ENCODE measurements around the gene FAM53B.
A peak's percentile ranks its signal among the peaks of the same experiment; 100 is the strongest.

The FAM53B gene

GRCh38 chr10:124696446-124697392, 47.5 kb downstream of the FAM53B start:
- peaks cover 42% of the 10 kb centered on the region for H3K36me3 Mint-ChIP-seq (ENCODE audit: low read depth)
- peak overlapping the region in 2 of 3 experiments; percentile 39 to 51 for H3K27ac Mint-ChIP-seq
- no peaks in the 10 kb centered on the region for H3K9me3 Mint-ChIP-seq

GRCh38 chr10:124695259-124695658, 48.9 kb downstream of the FAM53B start:
- no peak for TF ChIP-seq CTCF (IDR thresholded peaks at IDR 0.05; ENCODE audit: unreplicated experiment in 3 of 3)
- Mint-ChIP-seq H3K27me3 (ENCODE audit: low read depth) (no peaks in the 10 kb centered on the region), H3K4me1 (peaks cover 57% of the 10 kb centered on the region), H3K27ac (peak overlapping the region in 1 of 3 experiments; percentile 39), H3K4me3 (no peak overlapping the region), H3K9me3 (no peaks in the 10 kb centered on the region), H3K36me3 (ENCODE audit: low read depth) (peaks cover 45% of the 10 kb centered on the region)

More at GRCh38 chr10:124696446-124697392, 47.5 kb downstream of the FAM53B start:
- Mint-ChIP-seq H3K4me3 (no peak overlapping the region), H3K27me3 (ENCODE audit: low read depth) (no peaks in the 10 kb centered on the region), H3K4me1 (peaks cover 71% of the 10 kb centered on the region)
- TF ChIP-seq CTCF (IDR thresholded peaks at IDR 0.05; ENCODE audit: unreplicated experiment in 3 of 3) = no peak

- peaks cover 42% of the 10 kb centered on the region for H3K36me3 Mint-ChIP-seq (ENCODE audit: low read depth)
- H3K27me3 Mint-ChIP-seq (ENCODE audit: low read depth) = no peaks in the 10 kb centered on the region
- no peaks in the 10 kb centered on the region for H3K9me3 Mint-ChIP-seq
- no peak overlapping the region for H3K4me3 Mint-ChIP-seq
- H3K4me1 Mint-ChIP-seq = peaks cover 51% of the 10 kb centered on the region
- no peak for TF ChIP-seq CTCF (IDR thresholded peaks at IDR 0.05; ENCODE audit: unreplicated experiment in 3 of 3)
- peak overlapping the region; percentile 38 to 88 (median 41) for H3K27ac Mint-ChIP-seq
Measured at GRCh38 chr10:124694481-124695220, 49.5 kb downstream of the FAM53B start.

GRCh38 chr10:124693801-124694416, 50.3 kb downstream of the FAM53B start:
- H3K9me3 Mint-ChIP-seq = no peaks in the 10 kb centered on the region
- H3K27me3 Mint-ChIP-seq (ENCODE audit: low read depth) = no peaks in the 10 kb centered on the region
- no peak overlapping the region for H3K4me3 Mint-ChIP-seq
- H3K36me3 Mint-ChIP-seq (ENCODE audit: low read depth) = peaks cover 43% of the 10 kb centered on the region
- H3K27ac Mint-ChIP-seq = peak overlapping the region; percentile 38 to 88 (median 41)
- H3K4me1 Mint-ChIP-seq = peaks cover 43% of the 10 kb centered on the region
- no peak for TF ChIP-seq CTCF (IDR thresholded peaks at IDR 0.05; ENCODE audit: unreplicated experiment in 3 of 3)

- Mint-ChIP-seq H3K4me1 (peaks cover 38% of the 10 kb centered on the region), H3K27ac (peak overlapping the region; percentile 38 to 88 (median 41)), H3K27me3 (ENCODE audit: low read depth) (no peaks in the 10 kb centered on the region), H3K9me3 (no peaks in the 10 kb centered on the region), H3K36me3 (ENCODE audit: low read depth) (peaks cover 41% of the 10 kb centered on the region), H3K4me3 (no peak overlapping the region)
- TF ChIP-seq CTCF (IDR thresholded peaks at IDR 0.05; ENCODE audit: unreplicated experiment in 3 of 3) = no peak
Measured at GRCh38 chr10:124693396-124693795, 50.8 kb downstream of the FAM53B start.
